GM19467 (cell line): Measurements from ENCODE around the gene DLGAP1.
"Not testable (repeated sequence)": the region's sequence is repeated elsewhere in the genome, so short reads cannot be mapped to it uniquely, and the experiment has no call there.

ENCODE experiments used
- ATAC-seq: cut with Tn5 transposase; IDR thresholded peaks from one replicate; pipeline ENCODE4 v1.9.1; 2021; ENCODE audit warnings: mild to moderate bottlenecking, moderate library complexity; ENCODE audit not compliant: unreplicated experiment

Gene DLGAP1

DNA sequence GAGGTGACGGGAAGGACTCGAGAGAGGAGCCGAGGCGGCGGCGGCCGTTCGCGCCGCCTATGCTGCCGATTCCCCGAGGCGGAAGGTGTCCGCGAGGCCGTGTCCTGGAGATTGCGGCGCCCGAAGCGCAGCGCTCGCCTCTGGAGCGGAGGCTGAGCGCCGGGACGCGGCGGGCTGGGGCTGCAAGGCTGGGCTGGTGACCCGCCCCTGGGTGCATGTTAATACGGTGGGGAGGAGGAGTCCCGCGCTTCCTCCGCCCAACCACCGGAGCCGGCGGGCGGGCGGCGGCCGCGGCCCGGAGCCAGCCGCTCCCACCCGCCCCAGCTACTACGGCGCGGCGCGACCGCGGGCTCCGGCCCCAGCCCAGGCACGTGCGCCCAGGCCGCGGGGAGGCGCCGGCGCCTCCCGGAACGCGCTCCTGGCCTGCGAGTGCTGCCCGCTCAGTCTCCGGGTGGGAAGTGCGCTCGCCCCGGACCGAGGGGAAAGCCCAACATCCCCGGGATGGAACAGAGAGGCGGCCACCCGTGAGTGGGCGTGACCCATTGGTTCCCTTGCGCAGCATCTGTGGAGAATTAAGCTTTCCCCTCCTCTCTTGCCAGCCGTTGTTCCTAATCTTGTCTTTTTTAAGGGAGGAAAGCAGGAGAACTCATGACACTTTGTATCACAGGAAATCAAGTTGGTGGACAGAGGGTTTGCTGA lies at the start of gene DLGAP1:
Gene DLGAP1 (minus strand): TSS at position 195 of the 699 bp plus-strand sequence.
- ATAC-seq, result peak; percentile 66

DNA sequence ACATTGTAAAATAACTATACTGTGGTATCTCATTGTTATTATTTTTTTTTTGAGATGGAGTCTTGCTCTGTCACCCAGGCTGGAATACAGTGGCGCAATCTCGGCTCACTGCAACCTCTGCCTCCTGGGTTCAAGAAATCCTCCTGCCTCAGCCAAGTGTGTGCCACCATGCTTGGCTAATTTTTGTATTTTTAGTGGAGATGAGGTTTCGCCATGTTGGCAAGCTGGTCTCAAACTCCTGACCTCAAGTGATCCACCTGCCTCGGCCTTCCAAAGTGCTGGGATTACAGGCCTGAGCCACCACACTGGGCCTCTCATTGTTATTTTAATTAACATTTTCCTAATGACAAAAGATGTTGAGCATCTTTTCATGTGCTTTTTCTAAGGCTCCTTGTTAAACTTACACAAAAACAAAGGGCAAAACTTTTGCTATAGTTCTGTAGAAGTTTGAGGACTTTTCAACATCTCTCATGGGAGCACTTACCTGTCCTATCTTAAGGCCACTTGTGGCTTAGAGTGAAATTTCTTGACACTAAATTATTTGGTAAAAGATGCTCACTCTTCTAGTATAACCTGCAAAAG lies 39.7 kb upstream of the DLGAP1 start:
- not testable (repeated sequence) for ATAC-seq

GRCh38 chr18:4468511-4468910 lies 13.4 kb upstream of the DLGAP1 start:
- no peak for ATAC-seq

DNA sequence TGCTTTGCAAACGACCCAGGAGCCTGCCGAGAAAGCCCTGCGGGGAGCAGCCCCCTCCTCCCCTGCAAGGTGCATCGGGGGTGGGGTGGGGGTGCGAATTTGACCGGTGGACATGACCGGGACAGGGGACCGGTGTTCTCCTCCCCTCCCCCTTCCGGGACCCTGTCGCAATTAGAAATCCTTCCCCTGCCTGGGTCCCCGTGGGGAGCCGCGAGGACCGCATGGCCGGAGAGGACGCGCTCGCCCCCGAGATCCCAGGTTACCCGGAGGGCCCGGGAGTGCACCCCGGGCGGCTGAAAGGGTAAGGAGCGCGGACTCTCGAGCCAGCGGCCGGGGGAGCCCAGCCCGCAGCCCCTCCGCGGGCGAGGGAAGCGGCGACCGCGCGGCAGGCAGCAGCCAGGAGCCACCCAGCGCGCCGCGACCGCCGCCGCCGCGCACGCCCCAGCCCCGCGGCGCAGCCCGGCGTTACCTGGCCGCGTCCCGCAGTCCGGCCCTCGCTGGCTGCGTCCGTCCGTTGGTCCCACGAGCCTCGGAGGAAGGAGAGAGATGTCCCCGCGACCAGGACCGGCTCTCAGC lies 482 bp downstream of the DLGAP1 start:
- peak; percentile 16 for ATAC-seq

DNA sequence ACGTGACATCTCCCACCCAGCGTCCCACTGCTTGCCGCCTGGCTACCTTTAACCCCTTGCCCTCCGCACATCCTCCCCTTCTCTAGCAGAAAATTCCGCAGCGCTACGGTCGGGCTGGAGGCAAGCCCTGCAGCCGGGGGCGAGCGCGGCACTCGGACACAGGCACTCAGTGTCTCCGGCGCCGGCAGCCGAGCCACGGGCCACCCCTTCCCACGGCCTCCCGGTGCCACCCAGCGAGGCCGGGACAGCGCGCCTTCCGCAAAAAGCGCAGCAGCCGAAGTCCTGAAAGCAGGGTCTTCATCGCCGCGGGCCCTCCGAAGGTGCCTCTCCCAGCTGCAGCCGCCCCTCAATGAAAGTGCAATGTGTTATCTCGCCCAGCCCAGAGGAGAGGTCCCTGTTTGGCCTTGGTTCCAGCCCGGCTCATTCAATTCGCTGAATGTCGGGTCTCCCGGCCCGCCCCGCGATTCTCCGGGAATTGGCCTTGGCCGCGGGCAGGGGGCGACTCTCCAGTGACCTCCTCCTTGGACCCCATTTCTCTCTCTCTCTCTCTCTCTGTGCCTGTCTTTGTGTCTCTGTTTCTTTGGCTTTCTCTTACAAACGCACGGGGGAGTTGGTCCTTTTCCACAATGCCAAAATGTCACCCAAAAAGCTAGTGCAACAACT lies 1.1 kb downstream of the DLGAP1 start:
- ATAC-seq, result no peak

DNA sequence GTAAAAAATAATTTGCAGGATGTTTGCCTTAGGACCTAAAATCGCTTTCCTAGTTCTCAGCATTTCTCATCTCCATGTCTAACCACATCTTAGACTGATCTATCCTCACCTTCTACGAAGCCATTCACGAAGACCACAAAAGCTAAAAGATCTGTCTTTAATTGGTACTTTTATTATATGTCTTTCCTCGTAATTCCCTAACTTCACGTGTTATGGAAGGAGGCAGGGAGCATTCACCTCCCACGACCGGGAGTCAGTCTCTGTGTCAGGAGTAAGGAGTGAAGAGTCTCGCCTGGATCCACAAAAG lies 1.6 kb downstream of the DLGAP1 start:
- ATAC-seq, result no peak

DNA sequence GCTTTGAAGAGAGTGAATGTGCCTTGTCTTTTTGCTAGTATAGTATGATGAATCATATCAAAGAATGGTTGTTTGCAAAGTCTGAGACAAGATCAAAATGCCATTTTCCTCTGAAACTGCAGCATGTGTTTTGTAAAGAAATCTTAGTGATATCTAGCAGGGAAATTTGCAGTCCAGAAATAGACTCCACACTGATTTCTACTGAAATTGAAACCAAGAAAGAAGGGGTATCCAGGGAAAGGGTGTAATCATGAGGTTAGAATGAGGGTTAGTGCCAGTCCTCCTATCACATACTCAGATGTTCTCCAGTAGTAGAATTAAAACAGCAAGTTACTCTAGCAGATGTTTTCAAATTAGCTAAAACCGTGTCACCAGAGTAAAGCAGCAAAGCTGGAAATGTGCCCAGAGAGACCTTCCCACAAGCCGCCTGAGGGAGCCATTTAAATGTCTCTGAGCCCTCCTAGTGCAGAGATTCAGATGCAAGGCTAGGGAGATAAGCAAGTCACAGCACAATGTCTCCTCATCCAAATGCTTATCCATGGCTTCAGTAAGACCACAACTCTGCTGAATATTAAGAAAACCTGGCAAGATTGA lies 4.9 kb downstream of the DLGAP1 start:
- no peak for ATAC-seq

- no peak for ATAC-seq
These were observed 9.2 kb downstream of the DLGAP1 start for GRCh38 chr18:4445902-4446301.

DNA sequence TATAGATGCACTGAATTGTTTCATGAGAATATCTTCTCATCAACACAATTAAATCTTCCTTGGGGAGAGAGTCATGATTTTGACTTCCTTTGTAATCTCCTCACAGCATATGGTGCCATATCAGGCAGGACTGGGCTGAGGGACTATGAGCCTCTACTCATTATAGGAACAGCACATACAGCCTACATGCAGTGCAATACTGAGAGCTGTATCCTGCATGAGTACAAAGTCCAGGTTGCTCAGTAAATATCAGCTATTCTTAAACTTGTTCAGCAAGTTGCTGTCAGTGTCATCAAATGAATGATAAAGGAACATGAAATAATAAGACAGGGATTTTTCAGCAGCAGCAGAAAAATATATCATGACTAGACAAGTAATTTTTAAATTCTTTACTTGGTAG lies 10.8 kb downstream of the DLGAP1 start:
- ATAC-seq, result no peak

DNA sequence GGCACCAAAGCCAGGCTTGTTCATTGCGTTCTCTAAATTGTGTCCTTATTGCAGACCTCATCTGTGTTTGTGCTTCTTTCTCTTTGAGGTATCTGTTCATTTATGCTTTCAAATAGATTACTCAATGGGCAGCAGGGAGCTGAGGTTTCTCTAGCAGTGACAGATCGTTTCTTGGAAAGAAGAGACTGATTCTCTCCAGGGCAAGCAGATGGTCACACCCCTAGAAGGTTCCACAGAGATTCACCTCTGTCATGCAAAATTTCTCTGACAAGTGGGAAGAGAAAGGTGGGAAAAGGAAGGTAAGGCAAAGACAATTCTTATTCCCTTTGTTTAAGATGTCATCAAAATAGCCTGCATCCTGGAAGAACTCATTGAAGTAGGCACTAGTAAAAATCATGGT lies 14.0 kb downstream of the DLGAP1 start:
- ATAC-seq, result no peak

DNA sequence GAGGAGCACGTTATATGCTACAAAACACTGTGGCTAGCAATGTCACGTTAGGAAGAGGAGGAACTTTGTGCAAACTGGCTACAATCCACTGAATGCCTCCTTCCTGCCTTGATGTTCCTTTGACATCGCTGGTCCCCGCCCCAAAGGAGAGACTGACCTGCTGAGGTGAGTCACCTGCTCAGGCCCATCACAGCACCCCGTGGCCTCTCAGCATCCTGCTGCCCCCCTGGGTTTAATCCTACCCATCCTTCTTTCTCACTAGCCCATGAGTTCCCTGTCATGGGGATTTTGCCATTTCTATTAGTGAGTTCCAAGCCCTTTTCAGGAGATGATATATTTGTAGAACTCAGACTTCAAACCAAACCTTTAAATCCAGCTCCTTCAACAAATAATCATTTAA lies 16.2 kb downstream of the DLGAP1 start:
- ATAC-seq, result no peak

DNA sequence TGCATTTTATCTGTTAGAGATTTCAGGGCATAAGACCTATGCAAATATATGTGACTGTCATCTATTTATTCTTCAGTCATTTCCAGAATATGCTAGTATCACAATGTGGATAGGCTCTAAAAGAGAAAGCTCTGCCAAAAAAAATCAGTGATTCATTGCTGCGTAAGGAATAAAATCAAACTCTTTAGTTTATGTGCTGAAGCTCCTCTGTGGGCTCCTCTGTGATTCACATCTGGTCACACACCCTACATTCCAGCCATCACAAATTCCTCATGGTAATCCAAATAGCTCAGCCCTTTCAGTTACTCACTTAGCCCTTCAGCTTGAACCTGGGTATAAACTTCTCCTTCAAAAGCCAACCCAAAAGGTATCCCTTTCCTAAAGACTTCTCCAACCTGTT lies 21.4 kb downstream of the DLGAP1 start:
- no peak for ATAC-seq

GRCh38 chr18:4430836-4431235 lies 24.3 kb downstream of the DLGAP1 start:
- ATAC-seq, result no peak

DNA sequence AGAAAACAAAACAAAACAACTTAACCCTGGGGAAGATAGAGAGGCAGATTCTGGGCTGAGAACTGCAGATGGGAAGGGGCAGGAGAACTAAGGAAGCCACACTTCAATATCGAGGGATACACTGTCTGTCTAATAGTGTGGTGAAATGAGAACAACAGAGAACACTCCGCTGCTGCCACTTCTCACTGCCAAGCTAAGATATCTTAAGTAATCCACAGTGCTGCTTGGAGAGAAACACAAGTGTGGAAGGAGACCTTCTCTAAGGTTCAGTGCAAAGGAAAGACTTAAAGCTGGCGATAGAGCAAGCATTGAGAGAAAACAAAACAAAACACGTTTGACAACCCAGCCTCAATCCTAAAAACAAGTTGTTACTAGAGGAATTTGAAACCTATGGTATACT lies 37.4 kb downstream of the DLGAP1 start:
- ATAC-seq, result no peak

DNA sequence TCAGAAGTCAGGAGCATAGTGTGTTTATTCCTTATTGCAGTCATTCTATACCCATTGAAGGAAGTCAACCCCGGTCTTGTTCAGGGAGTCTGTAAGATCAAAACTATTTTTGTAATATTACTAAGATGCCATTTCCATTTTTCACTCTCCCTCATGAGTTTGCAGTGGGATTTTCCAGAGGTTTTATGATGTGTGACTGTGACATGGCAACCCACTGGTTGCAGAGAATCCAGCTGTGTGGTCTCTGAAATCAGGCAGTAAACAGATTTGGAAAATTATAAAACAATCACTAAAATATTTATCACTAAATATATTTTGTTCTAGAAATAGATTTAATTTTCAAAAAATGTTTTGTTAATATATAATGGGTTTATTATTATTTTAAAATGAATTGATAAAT lies 38.1 kb downstream of the DLGAP1 start:
- no peak for ATAC-seq

GRCh38 chr18:4412286-4412685 lies 42.8 kb downstream of the DLGAP1 start:
- no peak for ATAC-seq

DNA sequence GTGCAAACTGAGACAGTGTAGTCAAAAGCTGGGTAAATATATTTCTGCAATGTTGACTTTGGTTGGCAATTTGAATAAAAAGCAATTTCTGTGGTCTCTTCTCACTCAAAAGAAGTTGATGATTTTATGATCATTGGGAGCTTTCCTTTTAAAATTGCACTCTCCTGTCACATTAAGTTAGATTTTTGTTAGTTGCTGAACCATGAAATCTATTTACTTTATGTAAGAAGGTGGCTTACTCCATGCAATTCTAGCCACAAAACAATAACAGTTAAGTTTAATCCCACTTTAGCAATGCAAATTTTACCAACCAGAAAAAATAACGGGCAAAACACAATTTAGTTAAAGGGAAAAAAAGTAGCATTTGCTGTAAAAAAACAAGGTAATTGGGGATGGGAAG lies 48.3 kb downstream of the DLGAP1 start:
- no peak for ATAC-seq

DNA sequence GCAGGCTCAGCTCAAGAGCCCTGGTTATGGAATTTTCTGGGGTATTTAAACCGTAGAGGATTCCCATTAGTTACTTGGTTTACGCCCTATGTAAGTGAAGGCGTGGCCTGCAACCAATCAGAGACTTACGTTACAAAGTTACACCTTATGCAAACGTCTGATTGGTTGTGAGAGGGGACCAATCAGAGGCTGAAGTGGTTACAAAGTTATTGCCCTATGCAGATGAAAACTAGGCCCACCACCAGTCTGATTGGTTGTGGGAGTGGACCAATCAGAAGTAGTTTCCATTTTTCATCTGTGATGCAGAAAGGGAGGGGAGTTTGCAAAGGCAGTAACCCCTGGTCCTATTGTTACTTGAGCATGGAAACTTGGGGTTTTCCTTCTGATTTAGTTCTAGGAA lies 49.1 kb downstream of the DLGAP1 start:
- ATAC-seq, result no peak

- no peak for ATAC-seq
These were observed 51.3 kb downstream of the DLGAP1 start for GRCh38 chr18:4403836-4404235.

DNA sequence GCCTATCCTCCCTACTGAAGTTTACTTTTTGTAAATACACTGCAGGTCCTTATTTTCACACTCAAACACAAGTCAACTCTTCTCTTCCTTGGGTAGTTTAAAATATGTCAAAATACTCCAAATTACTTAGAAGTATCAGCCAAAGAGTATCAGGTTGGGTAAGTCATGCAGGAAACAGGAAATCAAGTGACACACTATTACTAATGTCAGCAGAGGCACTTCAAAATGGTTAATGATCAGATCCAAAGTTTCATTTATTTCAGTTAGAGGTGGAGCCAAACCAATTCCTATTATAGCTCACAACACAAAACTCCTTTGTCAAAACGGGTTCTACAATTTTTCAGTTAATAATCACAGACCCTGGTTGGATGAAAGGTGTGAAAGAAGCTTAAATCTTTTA lies 54.2 kb downstream of the DLGAP1 start:
- peak; percentile 60 for ATAC-seq

DNA sequence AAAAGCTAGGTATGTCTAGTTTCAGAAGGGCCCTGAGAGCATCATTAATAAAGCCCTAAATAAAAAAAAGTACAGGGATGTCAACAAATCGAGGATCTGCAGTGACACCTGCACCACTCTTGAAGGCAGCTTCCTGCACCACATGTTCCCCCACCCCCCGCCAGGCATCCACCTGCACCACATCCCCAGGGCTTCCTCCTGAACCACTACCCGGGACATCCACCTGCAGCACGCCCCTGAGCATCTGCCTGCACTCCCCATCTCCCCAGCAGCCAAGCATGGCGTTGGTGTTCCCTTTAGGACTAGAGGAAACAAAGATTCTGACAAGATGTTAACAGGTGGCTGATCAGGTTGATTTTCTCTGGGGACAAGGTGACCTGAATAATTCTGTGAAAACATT lies 55.2 kb downstream of the DLGAP1 start:
- no peak for ATAC-seq

DNA sequence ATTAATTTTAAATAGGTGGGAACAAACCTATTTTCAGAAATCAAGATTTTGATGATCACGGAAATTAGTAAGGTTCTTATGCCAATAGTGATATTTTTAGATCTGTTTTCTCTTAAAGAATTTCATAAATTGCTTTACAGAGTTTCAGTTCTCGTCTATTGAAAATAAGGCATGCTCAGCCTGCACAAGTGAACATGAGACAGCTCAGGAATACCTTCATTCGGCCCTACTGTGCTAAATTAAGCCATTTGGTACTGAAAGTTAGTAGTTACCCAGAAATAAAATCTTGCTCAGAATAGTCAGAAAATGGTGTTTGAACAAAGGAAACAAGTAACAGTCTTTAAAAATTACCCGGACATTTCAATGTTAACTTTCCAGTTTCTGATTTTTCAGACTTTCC lies 60.4 kb downstream of the DLGAP1 start:
- no peak for ATAC-seq
